HepG2 (cell line): ENCODE measurements around the gene MPC1. TPM values are rescaled to one million over a fixed set of nuclear protein-coding genes. Genes with fewer than 3 reads are reported as not detected.

Experiments used
- ARID4A ChIP-seq: sonication (generic); formaldehyde crosslinking; IDR thresholded peaks from 2 replicates; pipeline ENCODE4 v1.5.0; 2020; ENCODE audit warnings: mild to moderate bottlenecking, missing genetic modification reagents, borderline replicate concordance
- HINFP ChIP-seq: sonication (generic); formaldehyde crosslinking; IDR thresholded peaks from 2 replicates; pipeline ENCODE4 v1.4.0; 2020; ENCODE audit warnings: low read depth, mild to moderate bottlenecking, missing genetic modification reagents
- HMG20B ChIP-seq: conservative IDR thresholded peaks from 2 replicates; pipeline ENCODE4 v1.6.1; 2016; ENCODE audit warnings: missing genetic modification reagents, missing compliant biosample characterization
- HOXA9 ChIP-seq: sonication (generic); formaldehyde crosslinking; IDR thresholded peaks from 2 replicates; pipeline ENCODE4 v1.8.1; 2022; ENCODE audit warnings: missing genetic modification reagents, mild to moderate bottlenecking, moderate library complexity, borderline replicate concordance
- JUND ChIP-seq: sonication (generic); formaldehyde crosslinking; IDR thresholded peaks from 2 replicates; pipeline ENCODE4 v1.8.0; 2022; ENCODE audit warnings: mild to moderate bottlenecking, missing genetic modification reagents
- MLX ChIP-seq: IDR thresholded peaks from 2 replicates; pipeline ENCODE4 v1.6.1; 2016
- NPAS2 ChIP-seq: sonication (generic); formaldehyde crosslinking; IDR thresholded peaks from 2 replicates; pipeline ENCODE4 v1.8.0; 2022; ENCODE audit warnings: mild to moderate bottlenecking, missing genetic modification reagents, borderline replicate concordance
- PRMT3 ChIP-seq: sonication (generic); formaldehyde crosslinking; IDR thresholded peaks from 2 replicates; pipeline ENCODE4 v1.8.1; 2022; ENCODE audit warnings: low read depth, mild to moderate bottlenecking, moderate library complexity, missing genetic modification reagents, borderline replicate concordance
- SATB2 ChIP-seq: sonication (generic); formaldehyde crosslinking; IDR thresholded peaks from 2 replicates; pipeline ENCODE4 v1.5.0; 2020; ENCODE audit warnings: missing genetic modification reagents
- STAG1 ChIP-seq: sonication (generic); formaldehyde crosslinking; IDR thresholded peaks from 2 replicates; pipeline ENCODE4 v1.4.0; 2020; ENCODE audit warnings: missing genetic modification reagents
- TARDBP ChIP-seq: sonication (generic); formaldehyde crosslinking; IDR thresholded peaks from 2 replicates; pipeline ENCODE4 v1.8.0; 2022; ENCODE audit warnings: mild to moderate bottlenecking, missing genetic modification reagents
- ZBTB25 ChIP-seq: IDR thresholded peaks from 2 replicates; pipeline ENCODE4 v1.6.1; 2018; ENCODE audit warnings: missing genetic modification reagents
- ZIK1 ChIP-seq: sonication (generic); formaldehyde crosslinking; IDR thresholded peaks from 2 replicates; pipeline ENCODE4 v1.5.0; 2020; ENCODE audit warnings: mild to moderate bottlenecking, low read depth, missing genetic modification reagents, borderline replicate concordance
- ZKSCAN5 ChIP-seq: sonication (generic); formaldehyde crosslinking; IDR thresholded peaks from 2 replicates; pipeline ENCODE4 v1.5.1; 2020; ENCODE audit warnings: mild to moderate bottlenecking, missing genetic modification reagents
- ZNF12 ChIP-seq: sonication (generic); formaldehyde crosslinking; IDR thresholded peaks from 2 replicates; pipeline ENCODE4 v1.5.0; 2020; ENCODE audit warnings: missing genetic modification reagents
- ZNF205 ChIP-seq: IDR thresholded peaks from 2 replicates; pipeline ENCODE4 v1.6.1; 2018; ENCODE audit warnings: missing biosample characterization, missing genetic modification reagents
- ZNF335 ChIP-seq: sonication (generic); formaldehyde crosslinking; IDR thresholded peaks from 2 replicates; pipeline ENCODE4 v1.4.0; 2020; ENCODE audit warnings: missing genetic modification reagents
- ZNF468 ChIP-seq: sonication (generic); formaldehyde crosslinking; IDR thresholded peaks from 2 replicates; pipeline ENCODE4 v1.8.0; 2022; ENCODE audit warnings: mild to moderate bottlenecking, moderate library complexity, missing genetic modification reagents
- ZNF563 ChIP-seq: sonication (generic); formaldehyde crosslinking; IDR thresholded peaks from 2 replicates; pipeline ENCODE4 v1.8.0; 2022; ENCODE audit warnings: mild to moderate bottlenecking, moderate library complexity, missing genetic modification reagents
- ZNF644 ChIP-seq: IDR thresholded peaks from 2 replicates; pipeline ENCODE4 v1.6.1; 2016; ENCODE audit warnings: low read depth
- ZNF766 ChIP-seq: sonication (generic); formaldehyde crosslinking; IDR thresholded peaks from 2 replicates; pipeline ENCODE4 v1.5.0; 2020; ENCODE audit warnings: missing genetic modification reagents, borderline replicate concordance
- ZNF772 ChIP-seq: sonication (generic); formaldehyde crosslinking; IDR thresholded peaks from 2 replicates; pipeline ENCODE4 v1.5.0; 2020; ENCODE audit warnings: mild to moderate bottlenecking, missing genetic modification reagents
- ZNF775 ChIP-seq: sonication (generic); formaldehyde crosslinking; IDR thresholded peaks from 2 replicates; pipeline ENCODE4 v1.4.0; 2020; ENCODE audit warnings: missing genetic modification reagents, mild to moderate bottlenecking, moderate library complexity, borderline replicate concordance
- ZNF841 ChIP-seq: sonication (generic); formaldehyde crosslinking; IDR thresholded peaks from 2 replicates; pipeline ENCODE4 v1.8.1; 2023; ENCODE audit warnings: missing genetic modification reagents, borderline replicate concordance
- ZSCAN9 ChIP-seq: IDR thresholded peaks from 2 replicates; pipeline ENCODE4 v1.6.1; 2016; ENCODE audit warnings: borderline replicate concordance
- polyA plus RNA-seq, 8 experiments: library from polyadenylated mRNA; depleted of rRNA in 3 of 8; stranded (reverse) in 7 of 8; unstranded in 1 of 8; fragments of >200 nt; fragmentation: Illumina TruSeq in 4 of 8; extraction: Trizol in 4 of 8; gene quantifications; 2 replicates each; pipeline versions ENCODE4 v1.2.1 to v1.2.3, GENCODE V29; 2011 to 2016; ENCODE audit warnings: low read depth in 4 of 8, missing spikeins in 1 of 8, mixed read lengths in 1 of 8; ENCODE audit not compliant: insufficient read depth in 1 of 8
- total RNA-seq, 5 experiments: library from RNA; depleted of rRNA; stranded (reverse); fragments of >200 nt; fragmentation: Illumina TruSeq; extraction: Trizol; gene quantifications; 2 replicates each; pipeline ENCODE4 v1.2.3, GENCODE V29; 2016; ENCODE audit warnings: low read depth in 1 of 5

Gene MPC1
- total and polyA plus RNA-seq, 2 of the 13 experiments (the other 11 are each of a cell fraction or from before 2014, with no cell fraction given), result 189 to 214 TPM

GRCh38 chr6:166361077-166361429, 21.7 kb downstream of the MPC1 start (continued):
- TF ChIP-seq HINFP (CRISPR knock-in tag) (peak; percentile 64; the same call in 1 of the 2 replicates), STAG1 (peak; percentile 48), ZNF766 (CRISPR knock-in tag) (peak; percentile 94), ZNF335 (no peak; the same call in none of the 2 replicates), JUND (CRISPR knock-in tag) (peak; percentile 61; the same call in 1 of the 2 replicates), TARDBP (CRISPR knock-in tag) (peak; percentile 96), ZNF563 (peak; percentile 53; the same call in 1 of the 2 replicates), ZSCAN9 (peak; percentile 92), HMG20B (CRISPR knock-in tag) (peak; percentile 88; the same call in 1 of the 2 replicates), ZNF841 (CRISPR knock-in tag) (peak; percentile 88; the same call in 1 of the 2 replicates), HOXA9 (peak; percentile 76; the same call in 1 of the 2 replicates), ZNF12 (CRISPR knock-in tag) (peak; percentile 84; the same call in 1 of the 2 replicates), ZNF468 (CRISPR knock-in tag) (no peak), NPAS2 (CRISPR knock-in tag) (no peak), ZBTB25 (CRISPR knock-in tag) (peak; percentile 94), ZKSCAN5 (CRISPR knock-in tag) (peak; percentile 42; the same call in 1 of the 2 replicates), PRMT3 (peak; percentile 65; the same call in 1 of the 2 replicates), SATB2 (CRISPR knock-in tag) (peak; percentile 87), ZNF205 (peak; percentile 81; the same call in 1 of the 2 replicates), ZIK1 (CRISPR knock-in tag) (peak; percentile 85; the same call in 1 of the 2 replicates), MLX (CRISPR knock-in tag) (peak; percentile 99), ZNF775 (no peak), ARID4A (peak; percentile 92; the same call in 1 of the 2 replicates), ZNF644 (CRISPR knock-in tag) (peak; percentile 85; the same call in 1 of the 2 replicates), ZNF772 (peak; percentile 98)
